Measurements from ENCODE around the gene PRR12.

DNA sequence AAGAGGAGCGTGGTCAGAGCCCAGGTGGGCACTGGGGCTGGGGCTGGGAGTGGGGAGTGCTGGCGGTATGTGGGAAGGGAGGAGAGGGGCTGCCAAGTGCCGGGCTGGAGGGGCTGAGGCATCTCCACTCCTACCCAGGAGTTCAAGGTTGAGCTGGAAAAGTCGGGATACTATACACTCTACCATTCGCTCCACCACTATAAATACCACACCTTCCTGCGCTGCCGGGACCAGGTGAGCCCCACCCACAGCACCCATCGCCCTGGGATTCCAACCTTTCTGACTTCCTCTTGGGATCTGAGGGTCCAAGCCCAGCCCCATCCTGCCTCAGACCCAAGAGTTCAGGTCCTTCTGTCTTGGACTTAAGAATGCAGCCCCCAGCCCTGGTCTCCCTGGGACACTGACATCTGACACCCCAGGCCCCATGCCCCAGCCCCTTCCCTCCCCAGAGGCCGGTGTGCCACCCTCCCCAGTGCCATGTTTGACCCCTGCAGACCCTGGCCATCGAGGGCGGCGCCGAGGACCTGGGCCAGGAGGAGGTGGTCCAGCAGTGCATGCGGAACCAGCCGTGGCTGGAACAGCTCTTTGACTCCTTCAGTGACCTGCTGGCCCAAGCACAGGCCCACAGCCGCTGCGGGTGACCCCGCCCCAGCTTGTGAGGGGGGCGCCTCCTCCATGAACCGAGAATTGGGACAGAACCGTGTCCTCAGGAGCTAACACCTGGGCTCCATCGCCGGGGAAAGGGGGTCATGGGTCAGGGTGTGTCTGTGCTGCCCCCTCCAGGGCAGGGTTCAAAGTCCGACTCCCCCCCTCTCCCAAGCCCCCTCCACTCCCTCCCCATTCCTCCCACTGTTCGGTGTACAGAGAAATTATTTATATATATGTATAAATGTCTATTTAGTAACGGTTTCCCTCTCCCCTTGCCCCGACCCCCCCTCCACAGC lies 34.3 kb downstream of the PRR12 start:
- TF ChIP-seq FOXA1 (IDR thresholded peaks at IDR 0.05) (no peak), BHLHE40 (IDR thresholded peaks at IDR 0.05; ENCODE audit: borderline replicate concordance) (no peak), PKNOX1 (IDR thresholded peaks at IDR 0.05) (no peak), HDGF (IDR thresholded peaks at IDR 0.05; ENCODE audit: borderline replicate concordance) (no peak), ZNF384 (IDR thresholded peaks at IDR 0.05) (no peak), NFRKB (IDR thresholded peaks at IDR 0.05) (no peak), ARNT (IDR thresholded peaks at IDR 0.05) (no peak), FOXM1 (IDR thresholded peaks at IDR 0.05; ENCODE audit: borderline replicate concordance) (no peak), SP1 (IDR thresholded peaks at IDR 0.05) (no peak), FOXK2 (IDR thresholded peaks at IDR 0.05) (no peak), ELF4 (IDR thresholded peaks at IDR 0.05) (no peak)
